Stomach (tissue), 9 donors: ENCODE measurements around the gene PRKCB. TPM values are rescaled to one million over a fixed set of nuclear protein-coding genes. Genes with fewer than 3 reads are reported as not detected.

ENCODE experiments used
- DNase-seq, 2 donors: peaks; one replicate each; pipeline versions ENCODE4 v3.0.0 to v3.0.0-alpha.2; 2013 to 2019
- H3K27ac ChIP-seq, 5 donors: fragments of 200-600 bp in 4 of 5; sonication (generic) in 4 of 5; one replicate each; pipeline ENCODE4 v1.5.1; 2013 to 2019; ENCODE audit warnings: mild to moderate bottlenecking in 1 of 5, moderate library complexity in 1 of 5
- H3K27me3 ChIP-seq, 3 donors: fragments of 200-600 bp; sonication (generic); one replicate each; pipeline ENCODE4 v1.5.1; 2017 to 2019; ENCODE audit warnings: mixed run types in 1 of 3
- H3K36me3 ChIP-seq, 4 donors: fragments of 200-600 bp; sonication (generic); 1 replicate in 3 of 4; 2 replicates in 1 of 4; pipeline ENCODE4 v1.5.1; 2016 to 2019
- H3K4me1 ChIP-seq, 4 donors: fragments of 200-600 bp; sonication (generic); one replicate each; pipeline ENCODE4 v1.5.1; 2016 to 2019
- H3K4me3 ChIP-seq, 4 donors: fragments of 200-600 bp; sonication (generic) in 3 of 4; one replicate each; pipeline ENCODE4 v1.5.1; 2016 to 2019; ENCODE audit warnings: mild to moderate bottlenecking in 1 of 4
- H3K9me3 ChIP-seq, 4 donors: fragments of 200-600 bp; sonication (generic); one replicate each; pipeline ENCODE4 v1.5.1; 2016 to 2019
- EP300 ChIP-seq: sonication (generic); formaldehyde crosslinking; IDR thresholded peaks from one replicate; pipeline ENCODE4 v1.6.1; 2017; ENCODE audit warnings: antibody characterized with exemption
- POLR2A ChIP-seq, 4 donors: fragments of 450-650 bp; IDR thresholded peaks; one replicate each; pipeline ENCODE4 v1.6.1; 2016; ENCODE audit warnings: antibody characterized with exemption in 4 of 4, control low read depth in 2 of 4, mild to moderate bottlenecking in 1 of 4, moderate library complexity in 1 of 4
- POLR2AphosphoS5 ChIP-seq, 3 donors: sonication (generic); formaldehyde crosslinking; IDR thresholded peaks; one replicate each; pipeline ENCODE4 v1.6.1; 2016; ENCODE audit warnings: antibody characterized with exemption in 3 of 3
- WGBS, 5 donors: extraction: QIAGEN DNeasy Blood & Tissue Kit in 3 of 5; methylation state at CpG; one replicate each; pipeline versions ENCODE4 v1.1.5 to v1.1.7; 2013 to 2018; 5-methylcytosine and 5-hydroxymethylcytosine counted together
- intact Hi-C: fragments of 100-400 bp; cut with DNase I; formaldehyde crosslinking; loops from one replicate; pipeline ENCODE4 v1.15.1; 2023; ENCODE audit warnings: low total_unique reads
- polyA plus RNA-seq, 3 donors: library from polyadenylated mRNA; stranded (reverse); fragments of 200-250 nt; gene quantifications; one replicate each; pipeline ENCODE4 v1.2.3, GENCODE V29; 2013
- total RNA-seq, 5 donors: library from RNA; depleted of rRNA; stranded (reverse); fragments of >200 nt; gene quantifications; one replicate each; pipeline versions ENCODE4 v1.1.0 to v1.2.3, GENCODE V29; 2014 to 2016
- TF ChIP-seq, protein P1 (sequence below), 7 experiments: fragments of 450-650 bp in 4 of 7; fragments of 200-600 bp in 3 of 7; sonication (generic) in 3 of 7; IDR thresholded peaks; one replicate each; pipeline ENCODE4 v1.5.1; 2016 to 2019; ENCODE audit warnings: antibody characterized with exemption in 7 of 7, control low read depth in 2 of 7, mild to moderate bottlenecking in 1 of 7
- donor health status: healthy with polysubstance abuse.
- donor health status: Bipolar disorder and iron deficiency.
- donor health status: healthy.

Gene PRKCB
- total and polyA plus RNA-seq, 8 donors: 1.1 to 49.6 (median 14.7) TPM

DNA sequence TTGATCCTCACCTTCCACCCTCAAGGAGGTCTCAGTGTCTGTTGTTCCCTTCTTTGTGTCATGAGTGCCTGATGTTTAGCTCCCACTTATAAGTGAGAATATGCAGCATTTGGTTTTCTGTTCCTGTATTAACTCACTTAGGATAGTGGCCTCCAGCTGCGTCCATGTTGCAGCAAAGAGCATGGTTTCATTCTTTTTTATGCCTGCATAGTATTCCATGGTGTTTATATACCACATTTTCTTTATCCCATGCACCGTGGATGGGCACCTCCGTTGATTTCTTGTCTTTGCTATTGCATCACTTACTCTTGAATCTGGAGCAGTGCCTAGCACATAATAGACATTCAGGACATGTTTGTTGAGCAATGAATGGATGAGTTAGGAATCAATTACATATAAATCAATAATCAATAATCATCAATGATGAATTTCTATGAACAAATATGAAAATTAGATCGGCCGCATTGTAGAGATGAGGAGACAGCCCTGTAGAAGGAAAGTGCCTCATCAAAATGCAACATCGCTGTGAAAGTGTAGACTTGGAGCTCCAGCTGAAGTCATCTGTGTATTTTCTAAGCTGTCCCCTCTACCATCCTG lies 129.5 kb downstream of the PRKCB start:
- Histone ChIP-seq H3K36me3 (no peaks in the 10 kb centered on the region), H3K4me3 (no peak overlapping the region), H3K9me3 (no peaks in the 10 kb centered on the region), H3K27ac (no peak overlapping the region), H3K4me1 (peaks cover 0 to 11% (median 3%) of the 10 kb centered on the region in 4 donors), H3K27me3 (no peaks in the 10 kb centered on the region)
- intact Hi-C loops: no loop called here
- 74 to 95% (median 85%) methylated on average over 6 of the region's 6 CpGs for WGBS, 5 donors
- no peak for DNase-seq
- no peak for TF ChIP-seq POLR2A (IDR thresholded peaks at IDR 0.05)
- TF ChIP-seq POLR2AphosphoS5 (IDR thresholded peaks at IDR 0.05): no peak
- no peak for TF ChIP-seq EP300
- TF ChIP-seq, protein P1, sequence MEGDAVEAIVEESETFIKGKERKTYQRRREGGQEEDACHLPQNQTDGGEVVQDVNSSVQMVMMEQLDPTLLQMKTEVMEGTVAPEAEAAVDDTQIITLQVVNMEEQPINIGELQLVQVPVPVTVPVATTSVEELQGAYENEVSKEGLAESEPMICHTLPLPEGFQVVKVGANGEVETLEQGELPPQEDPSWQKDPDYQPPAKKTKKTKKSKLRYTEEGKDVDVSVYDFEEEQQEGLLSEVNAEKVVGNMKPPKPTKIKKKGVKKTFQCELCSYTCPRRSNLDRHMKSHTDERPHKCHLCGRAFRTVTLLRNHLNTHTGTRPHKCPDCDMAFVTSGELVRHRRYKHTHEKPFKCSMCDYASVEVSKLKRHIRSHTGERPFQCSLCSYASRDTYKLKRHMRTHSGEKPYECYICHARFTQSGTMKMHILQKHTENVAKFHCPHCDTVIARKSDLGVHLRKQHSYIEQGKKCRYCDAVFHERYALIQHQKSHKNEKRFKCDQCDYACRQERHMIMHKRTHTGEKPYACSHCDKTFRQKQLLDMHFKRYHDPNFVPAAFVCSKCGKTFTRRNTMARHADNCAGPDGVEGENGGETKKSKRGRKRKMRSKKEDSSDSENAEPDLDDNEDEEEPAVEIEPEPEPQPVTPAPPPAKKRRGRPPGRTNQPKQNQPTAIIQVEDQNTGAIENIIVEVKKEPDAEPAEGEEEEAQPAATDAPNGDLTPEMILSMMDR (IDR thresholded peaks at IDR 0.05): no peak

DNA sequence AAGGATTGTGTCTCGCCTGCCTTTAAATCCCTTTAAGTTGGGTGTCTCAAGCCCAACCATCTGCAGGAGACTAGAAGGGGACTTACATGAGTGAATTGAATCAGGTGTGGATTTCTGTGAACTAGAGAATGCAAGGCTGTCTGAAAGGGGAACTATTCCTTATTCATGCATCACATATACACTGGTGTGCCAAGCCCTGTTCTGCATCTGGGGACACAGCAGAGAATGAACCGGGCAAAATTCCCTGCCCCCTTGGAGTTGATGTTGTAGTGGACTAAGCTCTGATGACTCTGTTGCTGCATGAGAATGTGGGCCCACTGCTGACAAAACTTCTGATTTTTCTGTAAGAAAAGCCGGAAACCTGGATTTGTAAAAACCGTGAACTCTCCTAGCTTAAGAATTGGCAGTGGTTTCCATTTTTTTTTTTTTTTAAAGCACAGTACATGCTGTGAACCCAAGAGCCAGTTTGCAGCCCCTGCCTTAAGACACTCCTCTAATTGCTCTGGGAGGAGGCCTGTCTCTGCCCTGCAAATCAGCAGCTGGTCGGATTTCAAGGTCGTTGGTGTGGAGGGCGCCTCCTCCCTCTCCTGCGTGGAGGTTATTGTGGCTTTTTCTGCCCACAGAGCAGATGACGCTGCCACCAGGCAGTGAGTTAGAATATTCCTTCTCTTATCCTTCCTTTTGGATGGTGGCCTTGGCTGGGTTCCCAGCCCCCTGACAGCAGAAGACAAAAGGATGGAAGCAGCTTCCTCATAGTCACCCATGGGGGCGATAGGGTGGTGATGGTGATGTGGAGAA lies 131.0 kb downstream of the PRKCB start:
- TF ChIP-seq POLR2A (IDR thresholded peaks at IDR 0.05): no peak
- TF ChIP-seq, protein P1 (IDR thresholded peaks at IDR 0.05): no peak
- TF ChIP-seq POLR2AphosphoS5 (IDR thresholded peaks at IDR 0.05): no peak
- TF ChIP-seq EP300: no peak
- intact Hi-C loops: no loop called here
- Histone ChIP-seq H3K27ac (no peak overlapping the region), H3K4me1 (peaks cover 0 to 11% (median 3%) of the 10 kb centered on the region in 4 donors), H3K4me3 (no peak overlapping the region), H3K9me3 (no peaks in the 10 kb centered on the region), H3K36me3 (no peaks in the 10 kb centered on the region), H3K27me3 (no peaks in the 10 kb centered on the region)
- WGBS, 5 donors: 38 to 51% (median 47%) methylated on average over 10 of the region's 10 CpGs
- no peak for DNase-seq

DNA sequence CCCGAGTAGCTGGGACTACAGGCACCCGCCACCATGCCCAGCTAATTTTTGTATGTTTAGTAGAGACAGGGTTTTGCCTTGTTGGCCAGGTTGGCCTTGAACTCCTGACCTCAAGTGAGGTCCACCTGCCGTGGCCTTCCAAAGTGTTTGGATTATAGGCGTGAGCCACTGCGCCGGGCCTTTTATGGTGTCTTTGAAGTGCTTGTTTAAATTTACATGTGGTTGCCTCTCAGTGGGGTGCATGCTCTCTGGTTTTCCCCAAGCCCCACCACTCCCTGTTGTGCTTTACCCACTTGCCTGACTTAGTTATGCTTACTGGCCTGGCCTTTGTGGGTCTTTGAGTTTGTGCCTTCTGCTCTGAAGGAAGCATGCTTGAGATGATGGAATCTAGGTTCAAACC lies 132.0 kb downstream of the PRKCB start:
- H3K27ac ChIP-seq: no peak overlapping the region
- no peaks in the 10 kb centered on the region for H3K9me3 ChIP-seq
- no peaks in the 10 kb centered on the region for H3K27me3 ChIP-seq
- H3K4me3 ChIP-seq: no peak overlapping the region
- peaks cover 0 to 11% (median 3%) of the 10 kb centered on the region in 4 donors for H3K4me1 ChIP-seq
- intact Hi-C loops: no loop called here
- no peaks in the 10 kb centered on the region for H3K36me3 ChIP-seq
- TF ChIP-seq, protein P1 (IDR thresholded peaks at IDR 0.05): no peak
- TF ChIP-seq POLR2A (IDR thresholded peaks at IDR 0.05) (no peak), EP300 (no peak), POLR2AphosphoS5 (IDR thresholded peaks at IDR 0.05) (no peak)
- WGBS, 5 donors: 53 to 70% (median 70%) methylated on average over 5 to 6 of the region's 6 CpGs
- DNase-seq: no peak

DNA sequence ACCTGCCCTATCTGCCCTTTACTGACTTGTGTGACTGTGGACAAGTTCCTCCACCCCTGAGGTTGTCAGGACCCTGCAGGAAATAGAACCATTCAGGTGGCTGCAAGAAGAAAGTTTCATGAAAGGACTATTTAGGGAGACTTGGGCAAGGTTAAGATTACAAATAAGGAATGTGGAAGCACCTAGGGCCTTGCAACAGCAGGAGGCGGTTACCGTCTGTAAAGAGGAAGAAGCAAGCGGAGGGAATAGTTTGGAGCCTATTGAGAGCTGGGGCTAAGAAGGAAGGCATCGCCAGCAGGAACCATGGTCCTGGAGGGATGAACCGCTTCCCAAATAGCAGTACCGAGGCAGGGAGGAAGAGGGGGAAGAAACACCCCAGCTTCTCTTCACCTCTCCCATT lies 132.4 kb downstream of the PRKCB start:
- Histone ChIP-seq H3K36me3 (no peaks in the 10 kb centered on the region), H3K27me3 (no peaks in the 10 kb centered on the region), H3K9me3 (no peaks in the 10 kb centered on the region), H3K4me3 (no peak overlapping the region), H3K4me1 (peaks cover 0 to 11% (median 3%) of the 10 kb centered on the region in 4 donors), H3K27ac (no peak overlapping the region)
- no peak for DNase-seq
- WGBS, 5 donors: 69 to 91% (median 82%) methylated on average over 6 of the region's 6 CpGs
- TF ChIP-seq, protein P1 (IDR thresholded peaks at IDR 0.05): no peak
- no peak for TF ChIP-seq POLR2A (IDR thresholded peaks at IDR 0.05)
- no peak for TF ChIP-seq EP300
- TF ChIP-seq POLR2AphosphoS5 (IDR thresholded peaks at IDR 0.05): no peak
- intact Hi-C loops: no loop called here
